Measurements from ENCODE around the gene SH2D6.
"Not testable (repeated sequence)": the region's sequence is repeated elsewhere in the genome, so short reads cannot be mapped to it uniquely, and the experiment has no call there.

The SH2D6 gene

DNA sequence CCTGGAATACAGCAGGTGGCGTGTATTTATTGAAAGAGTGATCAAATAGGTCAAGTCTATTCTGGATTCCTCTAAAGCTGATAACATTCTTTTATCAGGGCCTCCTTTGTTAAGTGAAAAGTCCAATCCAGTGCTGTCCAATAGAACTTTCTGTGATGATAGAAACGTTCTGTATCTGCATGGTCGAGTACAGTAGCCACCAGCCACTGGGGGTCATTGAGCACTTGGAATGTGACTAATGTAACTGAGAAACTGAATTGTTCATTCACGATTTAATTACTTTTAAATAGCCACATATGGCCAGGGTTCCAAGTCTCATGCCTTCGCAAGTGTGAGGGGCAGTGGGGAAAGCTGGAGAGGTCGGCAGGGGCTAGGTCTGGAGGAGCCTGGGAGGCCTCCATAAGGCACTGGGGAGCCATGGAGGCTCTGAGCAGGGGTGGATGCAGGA lies 20.5 kb downstream of the SH2D6 start:
- DNase-seq (ENCODE audit: low read depth, low spot score) = no peak
- Histone ChIP-seq H3K4me3 (no peak overlapping the region), H3K9me3 (ENCODE audit: low read depth, low read length) (no peaks in the 10 kb centered on the region), H3K9ac (ENCODE audit: insufficient read length) (no peak overlapping the region), H3K36me3 (ENCODE audit: insufficient read depth, low read length) (no peaks in the 10 kb centered on the region), H3K27ac (no peak overlapping the region; the same call in 1 of the 2 replicates)
- TF ChIP-seq POLR2AphosphoS5 (IDR thresholded peaks at IDR 0.05; ENCODE audit: borderline replicate concordance, low read depth, low read length) = no peak
- TF ChIP-seq EZH2 (IDR thresholded peaks at IDR 0.05) = no peak
- no peak for TF ChIP-seq FOXP2 (optimal IDR thresholded peaks at IDR 0.05; ENCODE audit: control extremely low read depth, extremely low read length, insufficient read depth)

DNA sequence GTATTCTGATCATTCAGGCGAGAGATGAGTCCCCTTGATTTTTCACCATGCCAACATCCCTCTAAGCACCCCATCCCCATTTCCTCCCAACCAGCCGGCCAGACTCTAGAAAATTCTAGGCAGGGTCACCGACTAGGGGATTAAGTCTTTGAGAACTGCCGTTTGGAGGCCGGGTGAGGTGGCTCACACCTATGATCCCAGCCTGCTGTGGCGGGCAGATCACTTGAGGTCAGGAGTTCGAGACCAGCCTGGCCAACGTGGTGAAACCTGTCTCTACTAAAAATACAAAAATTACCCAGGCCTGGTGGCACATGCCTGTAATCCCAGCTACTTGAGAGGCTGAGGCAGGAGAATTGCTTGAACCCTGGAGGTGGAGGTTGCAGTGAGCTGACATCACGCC lies 21.1 kb downstream of the SH2D6 start:
- H3K36me3 ChIP-seq (ENCODE audit: insufficient read depth, low read length); H3K27ac ChIP-seq; H3K4me3 ChIP-seq; DNase-seq (ENCODE audit: low read depth, low spot score); H3K9me3 ChIP-seq (ENCODE audit: low read depth, low read length); H3K9ac ChIP-seq (ENCODE audit: insufficient read length): not testable (repeated sequence)

DNA sequence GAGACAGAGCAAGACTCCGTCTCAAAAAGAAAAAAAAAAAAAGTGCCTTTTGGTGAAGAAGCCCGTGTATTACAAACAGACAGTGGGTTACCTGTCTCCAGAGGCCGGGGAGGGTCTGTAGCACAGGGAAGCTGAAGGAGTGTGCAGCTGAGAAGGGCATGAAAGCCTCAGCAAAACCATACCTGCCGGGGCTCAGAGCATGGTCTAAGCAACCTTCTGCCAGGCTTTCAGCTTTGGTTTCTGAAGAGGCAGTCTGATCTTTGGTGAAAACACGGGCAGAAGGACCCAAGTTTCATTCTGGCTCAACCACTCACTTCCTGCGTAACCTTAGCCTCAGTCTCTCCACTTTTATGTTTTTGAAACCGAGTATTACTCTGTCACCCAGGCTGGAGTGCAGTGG lies 21.5 kb downstream of the SH2D6 start:
- TF ChIP-seq FOXP2 (optimal IDR thresholded peaks at IDR 0.05; ENCODE audit: control extremely low read depth, extremely low read length, insufficient read depth) = no peak
- TF ChIP-seq POLR2AphosphoS5 (IDR thresholded peaks at IDR 0.05; ENCODE audit: borderline replicate concordance, low read depth, low read length) = no peak
- no peak for TF ChIP-seq EZH2 (IDR thresholded peaks at IDR 0.05)
- Histone ChIP-seq H3K36me3 (ENCODE audit: insufficient read depth, low read length) (no peaks in the 10 kb centered on the region), H3K4me3 (no peak overlapping the region), H3K27ac (no peak overlapping the region), H3K9ac (ENCODE audit: insufficient read length) (no peak overlapping the region), H3K9me3 (ENCODE audit: low read depth, low read length) (no peaks in the 10 kb centered on the region)
- no peak for DNase-seq (ENCODE audit: low read depth, low spot score)

DNA sequence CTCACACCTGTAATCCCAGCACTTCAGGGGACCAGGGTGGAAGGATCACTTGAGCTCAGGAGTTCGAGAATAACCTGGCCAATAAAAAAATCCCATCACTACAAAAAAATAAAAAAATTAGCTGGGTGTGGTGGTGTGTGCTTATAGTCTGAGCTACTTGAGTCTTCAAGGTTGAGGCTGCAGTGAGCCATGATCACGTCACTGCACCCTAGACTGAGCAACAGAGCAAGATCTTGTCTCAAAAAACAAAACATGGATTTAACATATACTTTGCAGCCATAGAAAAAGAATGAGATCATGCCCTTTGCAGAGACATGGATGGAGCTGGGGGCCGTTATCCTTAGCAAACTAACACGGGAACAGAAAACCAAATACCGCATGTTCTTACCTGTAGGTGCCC lies 22.2 kb downstream of the SH2D6 start:
- DNase-seq (ENCODE audit: low read depth, low spot score) = no peak
- Histone ChIP-seq H3K36me3 (ENCODE audit: insufficient read depth, low read length) (no peaks in the 10 kb centered on the region), H3K9me3 (ENCODE audit: low read depth, low read length) (no peaks in the 10 kb centered on the region), H3K9ac (ENCODE audit: insufficient read length) (no peak overlapping the region), H3K4me3 (no peak overlapping the region), H3K27ac (no peak overlapping the region)
- TF ChIP-seq EZH2 (IDR thresholded peaks at IDR 0.05) = no peak
- TF ChIP-seq POLR2AphosphoS5 (IDR thresholded peaks at IDR 0.05; ENCODE audit: borderline replicate concordance, low read depth, low read length) = no peak
- no peak for TF ChIP-seq FOXP2 (optimal IDR thresholded peaks at IDR 0.05; ENCODE audit: control extremely low read depth, extremely low read length, insufficient read depth)

DNA sequence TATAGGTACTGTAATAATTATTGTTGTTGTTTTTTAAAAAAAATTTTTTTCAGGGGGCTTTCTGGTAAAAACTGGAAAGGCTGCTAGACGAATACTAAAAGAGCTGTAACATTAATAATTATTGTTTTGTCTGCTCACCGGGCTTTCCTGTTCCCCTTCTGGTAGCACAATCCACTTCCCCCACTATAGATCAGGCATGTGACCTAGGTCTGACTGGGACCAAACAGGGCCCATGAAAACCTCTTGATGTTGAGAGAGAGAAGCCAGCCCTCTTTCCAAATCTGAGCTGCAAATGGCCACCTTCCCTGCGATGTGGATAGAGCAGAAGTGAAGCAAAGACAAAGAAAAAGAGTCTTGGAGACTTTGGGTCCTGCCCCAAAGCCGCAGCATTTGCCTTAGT lies 23.4 kb downstream of the SH2D6 start:
- H3K27ac ChIP-seq = no peak overlapping the region
- DNase-seq (ENCODE audit: low read depth, low spot score) = no peak
- no peak for TF ChIP-seq EZH2 (IDR thresholded peaks at IDR 0.05)
- no peak for TF ChIP-seq POLR2AphosphoS5 (IDR thresholded peaks at IDR 0.05; ENCODE audit: borderline replicate concordance, low read depth, low read length)
- TF ChIP-seq FOXP2 (optimal IDR thresholded peaks at IDR 0.05; ENCODE audit: control extremely low read depth, extremely low read length, insufficient read depth) = no peak
- no peaks in the 10 kb centered on the region for H3K36me3 ChIP-seq (ENCODE audit: insufficient read depth, low read length)
- no peaks in the 10 kb centered on the region for H3K9me3 ChIP-seq (ENCODE audit: low read depth, low read length)
- H3K4me3 ChIP-seq = no peak overlapping the region
- H3K9ac ChIP-seq (ENCODE audit: insufficient read length) = no peak overlapping the region

DNA sequence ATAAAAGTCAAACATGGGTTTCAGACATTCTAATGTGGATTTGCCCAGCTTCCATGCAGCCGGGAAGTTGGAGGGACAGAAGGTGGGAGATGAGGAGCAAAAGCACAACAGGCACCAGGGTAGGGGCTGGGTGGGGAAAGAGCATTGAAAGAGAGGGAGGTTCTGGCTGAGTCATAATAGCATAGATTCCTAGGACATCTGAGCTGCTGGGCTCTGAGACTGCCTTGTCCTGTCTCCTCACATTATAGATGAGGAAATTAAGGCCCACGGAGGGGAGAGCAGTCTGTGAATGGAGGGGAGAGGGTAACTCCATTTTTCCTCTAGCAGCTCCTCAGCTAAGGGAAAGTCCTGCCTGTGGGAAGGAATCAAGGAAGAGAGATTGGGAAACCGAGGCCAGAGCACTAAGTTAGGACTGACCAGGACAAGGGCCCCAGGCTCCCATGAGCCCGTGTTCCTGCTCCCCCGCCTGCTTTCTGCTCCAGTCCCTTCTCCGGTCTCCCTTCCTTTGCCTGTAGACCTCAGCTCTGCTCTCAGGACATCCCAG lies 26.2 kb downstream of the SH2D6 start:
- Histone ChIP-seq H3K9me3 (ENCODE audit: low read depth, low read length) (no peaks in the 10 kb centered on the region), H3K9ac (ENCODE audit: insufficient read length) (no peak overlapping the region), H3K36me3 (ENCODE audit: insufficient read depth, low read length) (no peaks in the 10 kb centered on the region), H3K27ac (peak overlapping the region; percentile 85; the same call in 1 of the 2 replicates), H3K4me3 (no peak overlapping the region)
- TF ChIP-seq EZH2 (IDR thresholded peaks at IDR 0.05) = no peak
- no peak for TF ChIP-seq FOXP2 (optimal IDR thresholded peaks at IDR 0.05; ENCODE audit: control extremely low read depth, extremely low read length, insufficient read depth)
- TF ChIP-seq POLR2AphosphoS5 (IDR thresholded peaks at IDR 0.05; ENCODE audit: borderline replicate concordance, low read depth, low read length) = no peak
- no peak for DNase-seq (ENCODE audit: low read depth, low spot score)

DNA sequence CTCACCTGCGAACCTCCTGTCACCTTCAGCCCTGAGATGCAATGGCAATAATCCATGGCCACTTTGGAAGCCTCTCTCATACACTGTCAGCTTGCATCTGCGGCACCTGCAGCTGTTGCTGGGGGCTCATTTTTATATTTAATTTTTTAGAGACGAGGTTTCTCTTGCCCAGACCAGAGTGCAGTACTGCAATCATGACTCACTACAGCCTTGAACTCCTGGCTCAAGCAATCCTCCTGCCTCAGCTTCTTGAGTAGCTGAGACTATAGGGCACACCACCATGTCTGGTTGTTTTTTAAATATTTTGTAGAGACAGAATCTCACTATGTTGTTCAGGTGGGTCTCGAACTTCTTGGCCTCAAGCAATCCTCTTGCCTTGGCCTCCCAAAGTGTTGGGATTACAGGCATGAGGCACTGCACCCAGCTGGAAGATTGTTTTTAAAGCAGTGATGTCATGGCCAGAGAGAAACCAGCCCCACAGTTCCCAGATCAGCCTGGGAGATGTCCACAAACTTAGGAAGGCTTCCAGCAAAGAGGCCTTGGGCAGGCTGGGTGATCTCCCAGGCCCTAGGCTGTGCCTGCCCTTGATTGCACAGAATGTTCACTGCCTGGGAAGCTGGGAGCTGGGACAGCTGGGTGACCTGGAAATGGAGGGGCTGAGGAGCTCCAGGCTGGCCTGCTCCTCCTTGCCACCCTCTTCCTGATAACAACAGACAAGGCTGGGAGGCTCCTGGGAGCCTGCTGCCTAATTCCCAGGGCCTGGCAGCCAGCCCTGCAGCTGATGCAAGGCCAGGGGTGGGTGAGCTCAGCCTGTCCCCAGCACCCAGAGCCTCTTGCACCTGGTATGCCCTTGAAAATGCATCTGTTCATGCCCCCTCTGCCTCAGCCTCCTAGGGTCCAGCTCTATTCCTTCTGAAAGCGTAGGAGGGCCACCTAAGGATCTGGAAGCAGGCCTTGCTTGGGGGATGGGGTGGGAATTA lies 27.1 kb downstream of the SH2D6 start:
- Histone ChIP-seq H3K9me3 (ENCODE audit: low read depth, low read length) (no peaks in the 10 kb centered on the region), H3K36me3 (ENCODE audit: insufficient read depth, low read length) (no peaks in the 10 kb centered on the region), H3K27ac (peak overlapping the region; percentile 85)

DNA sequence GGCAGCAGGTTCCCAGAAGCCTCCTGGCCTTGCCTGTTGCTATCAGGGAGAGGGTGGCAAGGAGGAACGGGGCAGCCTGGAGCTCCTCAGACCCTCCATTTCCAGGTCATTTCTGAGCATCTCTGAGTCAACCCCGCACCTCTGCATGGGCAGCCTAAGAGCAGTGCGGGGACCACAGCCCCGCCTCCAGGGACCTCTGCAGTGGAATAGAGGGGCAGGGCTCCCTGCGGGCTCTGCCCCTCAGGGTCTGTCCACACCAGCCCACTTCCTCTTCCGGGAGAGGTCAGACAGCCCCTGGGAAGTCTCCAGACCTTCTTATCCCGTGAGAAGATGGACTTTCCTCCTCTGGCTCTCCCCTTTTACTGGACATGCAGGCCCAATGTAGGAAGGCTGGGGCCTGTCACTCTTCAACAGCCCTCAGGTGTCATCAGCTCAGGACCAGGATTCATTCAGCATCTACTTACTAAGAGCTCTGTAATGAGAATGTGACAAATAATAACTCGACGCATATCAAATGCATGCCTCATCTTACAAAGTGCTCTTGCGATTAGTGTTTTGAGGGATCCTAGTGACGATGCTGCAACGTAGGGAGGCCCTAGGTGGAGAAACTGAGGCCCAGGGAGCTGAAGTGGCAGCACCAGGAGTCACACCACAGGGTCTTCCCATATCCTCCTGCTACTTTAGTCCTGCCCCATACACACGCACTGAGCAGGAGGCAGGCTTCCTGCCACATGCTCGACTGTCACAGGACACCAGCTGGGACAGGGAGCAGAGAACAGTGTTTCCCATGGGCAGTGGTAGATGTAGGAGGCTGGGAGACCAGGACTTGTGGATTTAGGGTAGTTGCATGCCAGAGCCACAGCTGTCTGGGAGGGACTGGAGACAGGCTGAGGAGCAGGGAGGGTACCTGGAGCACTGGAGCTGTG lies 28.0 kb downstream of the SH2D6 start:
- TF ChIP-seq EZH2 (IDR thresholded peaks at IDR 0.05) (no peak), POLR2AphosphoS5 (IDR thresholded peaks at IDR 0.05; ENCODE audit: borderline replicate concordance, low read depth, low read length) (no peak), FOXP2 (optimal IDR thresholded peaks at IDR 0.05; ENCODE audit: control extremely low read depth, extremely low read length, insufficient read depth) (no peak)
- Histone ChIP-seq H3K27ac (peak overlapping the region; percentile 85; the same call in 1 of the 2 replicates), H3K9ac (ENCODE audit: insufficient read length) (peak overlapping the region; percentile 72), H3K9me3 (ENCODE audit: low read depth, low read length) (no peaks in the 10 kb centered on the region), H3K36me3 (ENCODE audit: insufficient read depth, low read length) (no peaks in the 10 kb centered on the region), H3K4me3 (no peak overlapping the region)
- DNase-seq (ENCODE audit: low read depth, low spot score) = no peak

More for the DNA sequence above, 27.1 kb downstream of the SH2D6 start:
- Histone ChIP-seq H3K9ac (ENCODE audit: insufficient read length) (peak overlapping the region; percentile 72), H3K4me3 (no peak overlapping the region)
- no peak for DNase-seq (ENCODE audit: low read depth, low spot score)
- TF ChIP-seq EZH2 (IDR thresholded peaks at IDR 0.05) = no peak
- no peak for TF ChIP-seq POLR2AphosphoS5 (IDR thresholded peaks at IDR 0.05; ENCODE audit: borderline replicate concordance, low read depth, low read length)
- TF ChIP-seq FOXP2 (optimal IDR thresholded peaks at IDR 0.05; ENCODE audit: control extremely low read depth, extremely low read length, insufficient read depth) = no peak
